Peyer's patch (tissue), 4 donors: ENCODE results near the gene SLC2A10.

Experiments used
- CTCF ChIP-seq, 6 experiments: fragments of 450-650 bp in 4 of 6; fragments of 200-600 bp in 2 of 6; sonication (generic) in 1 of 6; IDR thresholded peaks; one replicate each; pipeline ENCODE4 v1.5.1; 2017 to 2019; ENCODE audit warnings: antibody characterized with exemption in 6 of 6, mild to moderate bottlenecking in 3 of 6, moderate library complexity in 1 of 6
- POLR2A ChIP-seq, 2 donors: fragments of 450-650 bp; IDR thresholded peaks; one replicate each; pipeline ENCODE4 v1.5.1; 2017; ENCODE audit warnings: antibody characterized with exemption in 2 of 2, mild to moderate bottlenecking in 2 of 2, moderate library complexity in 2 of 2

DNA sequence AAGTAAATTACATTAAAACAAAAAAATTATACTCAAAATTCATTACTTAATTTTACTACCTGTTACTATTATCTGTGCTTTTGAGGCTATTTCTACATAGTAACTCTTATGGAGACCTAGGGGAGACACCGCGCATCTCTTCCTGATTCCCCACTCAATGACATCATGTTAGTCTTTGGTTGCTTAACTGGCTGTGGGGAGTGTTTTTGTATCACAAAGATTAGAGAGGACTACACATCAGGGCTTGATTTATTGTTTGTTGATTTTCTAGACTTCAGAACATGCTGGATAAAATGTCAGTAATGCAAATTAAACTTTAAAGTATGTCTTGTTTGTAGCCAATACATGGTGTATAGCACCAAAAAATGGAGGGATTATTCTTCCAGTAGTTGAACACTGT lies 26.0 kb downstream of the SLC2A10 start:
- TF ChIP-seq POLR2A (IDR thresholded peaks at IDR 0.05) (no peak), CTCF (IDR thresholded peaks at IDR 0.05) (no peak)
